A549 (cell line): ENCODE measurements around the gene KDM1B. TPM values are rescaled to one million over a fixed set of nuclear protein-coding genes. Genes with fewer than 3 reads are reported as not detected.

Source experiments
- ATAC-seq, 2 experiments: fragments of 200-7000 bp in 1 of 2; fragments of >200 bp in 1 of 2; cut with Nextera tagmentation in 1 of 2; cut with Tn5 transposase in 1 of 2; 3 replicates each; pipeline versions ENCODE4 v1.8.0 to v1.9.1; 2018 to 2020; ENCODE audit warnings: mild to moderate bottlenecking in 1 of 2, moderate library complexity in 1 of 2
- CTCF ChIA-PET: fragments of 300-600 bp; sonication (Branson Sonifier 250); formaldehyde crosslinking; extraction: SDS; loops from one replicate; lab custom pipeline; 2021; ENCODE audit warnings: antibody characterized with exemption, inconsistent platforms; lab: Yijun Ruan, JAX
- POLR2A ChIA-PET: fragments of 350-600 bp; formaldehyde crosslinking; extraction: SDS; loops from one replicate; lab custom pipeline; 2021; ENCODE audit warnings: antibody characterized with exemption, inconsistent platforms; lab: Yijun Ruan, JAX
- DNase-seq, 2 experiments: peaks; one replicate each; pipeline versions ENCODE4 v3.0.0 to v3.0.0-alpha.2; 2011 to 2016; ENCODE audit warnings: low read depth in 1 of 2, low spot score in 1 of 2
- FAIRE-seq: peaks from 2 replicates; lab custom pipeline; 2011; peaks lifted over from hg19 to GRCh38; lab: Jason Lieb, UNC
- H3K27ac ChIP-seq, 2 experiments: fragments of >200 bp; sonication (Bioruptor Twin); formaldehyde crosslinking; 3 replicates each; pipeline ENCODE4 v1.5.1; 2016 to 2017
- H3K4me1 ChIP-seq: fragments of >200 bp; sonication (Bioruptor Twin); formaldehyde crosslinking; 3 replicates; pipeline ENCODE4 v1.6.1; 2016
- H3K4me2 ChIP-seq: fragments of >200 bp; sonication (Bioruptor Twin); formaldehyde crosslinking; 3 replicates; pipeline ENCODE4 v1.6.1; 2016
- H3K4me3 ChIP-seq: fragments of >200 bp; sonication (Bioruptor Twin); formaldehyde crosslinking; 3 replicates; pipeline ENCODE4 v1.5.1; 2016
- H3K9me3 ChIP-seq: fragments of >200 bp; sonication (Bioruptor Twin); formaldehyde crosslinking; 3 replicates; pipeline ENCODE4 v1.6.1; 2016
- BHLHE40 ChIP-seq: IDR thresholded peaks from 2 replicates; pipeline ENCODE4 v1.6.1; 2012; ENCODE audit warnings: low read depth, low read length, inconsistent platforms
- CBX2 ChIP-seq: fragments of 200-600 bp; sonication (generic); IDR thresholded peaks from 2 replicates; pipeline ENCODE4 v1.6.1; 2016; ENCODE audit warnings: low read depth, mild to moderate bottlenecking, borderline replicate concordance
- CBX8 ChIP-seq: fragments of 200-600 bp; sonication (generic); IDR thresholded peaks from 2 replicates; pipeline ENCODE4 v1.6.1; 2016
- CHD2 ChIP-seq: fragments of 150-350 bp; IDR thresholded peaks from 2 replicates; pipeline ENCODE4 v1.6.1; 2014; ENCODE audit warnings: low read length; ENCODE audit not compliant: partially characterized antibody
- EHF ChIP-seq: fragments of 250-450 bp; sonication (Bioruptor Pico); IDR thresholded peaks from 2 replicates; pipeline ENCODE4 v1.5.0; 2020; ENCODE audit warnings: mild to moderate bottlenecking
- HDAC2 ChIP-seq: fragments of 200-600 bp; sonication (generic); IDR thresholded peaks from 2 replicates; pipeline ENCODE4 v1.6.1; 2016
- JUNB ChIP-seq: fragments of >200 bp; sonication (Bioruptor Twin); formaldehyde crosslinking; IDR thresholded peaks from 2 replicates; pipeline ENCODE4 v1.6.1; 2016
- KDM5A ChIP-seq: fragments of 200-600 bp; sonication (generic); IDR thresholded peaks from 2 replicates; pipeline ENCODE4 v1.6.1; 2016; ENCODE audit warnings: antibody characterized with exemption, mild to moderate bottlenecking
- MAZ ChIP-seq: fragments of 150-350 bp; IDR thresholded peaks from 2 replicates; pipeline ENCODE4 v1.6.1; 2014; ENCODE audit warnings: antibody characterized with exemption, low read depth, low read length, borderline replicate concordance
- NFE2L2 ChIP-seq: fragments of 150-350 bp; conservative IDR thresholded peaks from 2 replicates; pipeline ENCODE4 v1.6.1; 2014; ENCODE audit warnings: low read length
- PBX3 ChIP-seq: IDR thresholded peaks from 2 replicates; pipeline ENCODE4 v1.6.1; 2012
- POLR2A ChIP-seq: IDR thresholded peaks from 2 replicates; pipeline ENCODE4 v1.6.1; 2012; ENCODE audit warnings: mild to moderate bottlenecking, low read length
- RAD21 ChIP-seq, 2 experiments: fragments of >200 bp in 1 of 2; sonication (Bioruptor Twin) in 1 of 2; formaldehyde crosslinking in 1 of 2; IDR thresholded peaks in 1 of 2; conservative IDR thresholded peaks in 1 of 2; 2 replicates in 1 of 2; 3 replicates in 1 of 2; pipeline ENCODE4 v1.6.1; 2012 to 2018; ENCODE audit warnings: inconsistent platforms in 1 of 2
- RARB ChIP-seq: fragments of 250-450 bp; sonication (Bioruptor Pico); IDR thresholded peaks from 2 replicates; pipeline ENCODE4 v1.8.0; 2021; ENCODE audit warnings: mild to moderate bottlenecking, moderate library complexity
- RFX5 ChIP-seq: fragments of 450-650 bp; IDR thresholded peaks from 2 replicates; pipeline ENCODE4 v1.7.1; 2014; ENCODE audit warnings: antibody characterized with exemption, mild to moderate bottlenecking, moderate library complexity
- RNF2 ChIP-seq: fragments of 200-600 bp; sonication (generic); IDR thresholded peaks from 2 replicates; pipeline ENCODE4 v1.6.1; 2016; ENCODE audit warnings: low read depth, mild to moderate bottlenecking, antibody characterized with exemption, moderate library complexity, borderline replicate concordance
- SMC3 ChIP-seq: fragments of >200 bp; sonication (Bioruptor Twin); formaldehyde crosslinking; IDR thresholded peaks from 3 replicates; pipeline ENCODE4 v1.6.1; 2018; ENCODE audit warnings: inconsistent platforms
- SREBF2 ChIP-seq: fragments of 450-650 bp; IDR thresholded peaks from 2 replicates; pipeline ENCODE4 v1.6.1; 2014; ENCODE audit warnings: mild to moderate bottlenecking, moderate library complexity
- TP53 ChIP-seq: fragments of 250-450 bp; sonication (Bioruptor Pico); IDR thresholded peaks from 2 replicates; pipeline ENCODE4 v1.5.0; 2021; ENCODE audit warnings: mild to moderate bottlenecking, moderate library complexity
- USF2 ChIP-seq: fragments of 450-650 bp; IDR thresholded peaks from 2 replicates; pipeline ENCODE4 v1.6.1; 2014; ENCODE audit warnings: antibody characterized with exemption
- ZFP36 ChIP-seq: fragments of 450-650 bp; IDR thresholded peaks from 2 replicates; pipeline ENCODE4 v1.6.1; 2014; ENCODE audit warnings: borderline replicate concordance; ENCODE audit not compliant: partially characterized antibody
- WGBS: methylation state at CpG from one replicate; pipeline ENCODE4 v1.1.6; 2017; ENCODE audit errors: missing lambda C conversion rate; 5-methylcytosine and 5-hydroxymethylcytosine counted together
- polyA plus RNA-seq, 4 experiments: library from polyadenylated mRNA; depleted of rRNA in 3 of 4; stranded (reverse); fragments of >200 nt; fragmentation: RNase III in 1 of 4; extraction: RNeasy Plus Mini Kit Qiagen cat#74134 plus additional on column Dnase treatment in 1 of 4; gene quantifications; 2 replicates in 3 of 4; 3 replicates in 1 of 4; pipeline ENCODE4 v1.2.3, GENCODE V29; 2011 to 2017
- TF ChIP-seq, protein P1 (sequence below): fragments of 200-600 bp; sonication (generic); IDR thresholded peaks from 2 replicates; pipeline ENCODE4 v1.6.1; 2016; ENCODE audit warnings: antibody characterized with exemption, mild to moderate bottlenecking, moderate library complexity
- TF ChIP-seq, protein P2 (sequence below): fragments of 150-350 bp; IDR thresholded peaks from 2 replicates; pipeline ENCODE4 v1.6.1; 2014; ENCODE audit warnings: low read depth, mild to moderate bottlenecking, low read length

The KDM1B gene
- polyA plus RNA-seq, 2 of the 4 experiments (the other 2 are of a cell fraction): 11.0 to 14.9 TPM

GRCh38 chr6:18186540-18187250 is 31.5 kb downstream of the KDM1B start:
- Histone ChIP-seq H3K9me3 (no peaks in the 10 kb centered on the region), H3K4me2 (no peak overlapping the region), H3K4me1 (no peaks in the 10 kb centered on the region), H3K4me3 (no peak overlapping the region), H3K27ac (no peak overlapping the region)
- 89% methylated on average over 4 of the region's 4 CpGs for WGBS
- TF ChIP-seq BHLHE40: no peak
- TF ChIP-seq HDAC2: no peak
- no peak for TF ChIP-seq TP53
- TF ChIP-seq RNF2: no peak
- TF ChIP-seq, protein P1, sequence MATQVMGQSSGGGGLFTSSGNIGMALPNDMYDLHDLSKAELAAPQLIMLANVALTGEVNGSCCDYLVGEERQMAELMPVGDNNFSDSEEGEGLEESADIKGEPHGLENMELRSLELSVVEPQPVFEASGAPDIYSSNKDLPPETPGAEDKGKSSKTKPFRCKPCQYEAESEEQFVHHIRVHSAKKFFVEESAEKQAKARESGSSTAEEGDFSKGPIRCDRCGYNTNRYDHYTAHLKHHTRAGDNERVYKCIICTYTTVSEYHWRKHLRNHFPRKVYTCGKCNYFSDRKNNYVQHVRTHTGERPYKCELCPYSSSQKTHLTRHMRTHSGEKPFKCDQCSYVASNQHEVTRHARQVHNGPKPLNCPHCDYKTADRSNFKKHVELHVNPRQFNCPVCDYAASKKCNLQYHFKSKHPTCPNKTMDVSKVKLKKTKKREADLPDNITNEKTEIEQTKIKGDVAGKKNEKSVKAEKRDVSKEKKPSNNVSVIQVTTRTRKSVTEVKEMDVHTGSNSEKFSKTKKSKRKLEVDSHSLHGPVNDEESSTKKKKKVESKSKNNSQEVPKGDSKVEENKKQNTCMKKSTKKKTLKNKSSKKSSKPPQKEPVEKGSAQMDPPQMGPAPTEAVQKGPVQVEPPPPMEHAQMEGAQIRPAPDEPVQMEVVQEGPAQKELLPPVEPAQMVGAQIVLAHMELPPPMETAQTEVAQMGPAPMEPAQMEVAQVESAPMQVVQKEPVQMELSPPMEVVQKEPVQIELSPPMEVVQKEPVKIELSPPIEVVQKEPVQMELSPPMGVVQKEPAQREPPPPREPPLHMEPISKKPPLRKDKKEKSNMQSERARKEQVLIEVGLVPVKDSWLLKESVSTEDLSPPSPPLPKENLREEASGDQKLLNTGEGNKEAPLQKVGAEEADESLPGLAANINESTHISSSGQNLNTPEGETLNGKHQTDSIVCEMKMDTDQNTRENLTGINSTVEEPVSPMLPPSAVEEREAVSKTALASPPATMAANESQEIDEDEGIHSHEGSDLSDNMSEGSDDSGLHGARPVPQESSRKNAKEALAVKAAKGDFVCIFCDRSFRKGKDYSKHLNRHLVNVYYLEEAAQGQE: no peak
- no peak for TF ChIP-seq RARB (CRISPR knock-in tag)
- TF ChIP-seq SREBF2: no peak
- no peak for TF ChIP-seq NFE2L2
- TF ChIP-seq MAZ: no peak
- TF ChIP-seq PBX3: no peak
- TF ChIP-seq SMC3: no peak
- FAIRE-seq: no peak
- ATAC-seq: no peak
- no peak for DNase-seq
- POLR2A ChIA-PET: no interaction called here
- CTCF ChIA-PET: interaction anchor here (1.3 kb wide), 1 partner anchor 13 kb away, joined by 3 read pairs; no protein-coding TSS in a partner anchor

- no peak overlapping the region for H3K27ac ChIP-seq
- FAIRE-seq: no peak
- 85% methylated on average over 3 of the region's 10 CpGs for WGBS
- TF ChIP-seq RAD21 (conservative IDR thresholded peaks at IDR 0.05 in 1 of 2, IDR thresholded peaks at IDR 0.05 in 1 of 2) (peak in 1 of 2 experiments; percentile 17; a peak in 1 of 5 replicates), KDM5A (no peak), POLR2A (no peak), USF2 (no peak)
- TF ChIP-seq, protein P2, sequence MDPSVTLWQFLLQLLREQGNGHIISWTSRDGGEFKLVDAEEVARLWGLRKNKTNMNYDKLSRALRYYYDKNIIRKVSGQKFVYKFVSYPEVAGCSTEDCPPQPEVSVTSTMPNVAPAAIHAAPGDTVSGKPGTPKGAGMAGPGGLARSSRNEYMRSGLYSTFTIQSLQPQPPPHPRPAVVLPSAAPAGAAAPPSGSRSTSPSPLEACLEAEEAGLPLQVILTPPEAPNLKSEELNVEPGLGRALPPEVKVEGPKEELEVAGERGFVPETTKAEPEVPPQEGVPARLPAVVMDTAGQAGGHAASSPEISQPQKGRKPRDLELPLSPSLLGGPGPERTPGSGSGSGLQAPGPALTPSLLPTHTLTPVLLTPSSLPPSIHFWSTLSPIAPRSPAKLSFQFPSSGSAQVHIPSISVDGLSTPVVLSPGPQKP: no peak
- H3K4me1 ChIP-seq: no peaks in the 10 kb centered on the region
- H3K4me3 ChIP-seq: no peak overlapping the region
- ATAC-seq: peak in 1 of 2 experiments; percentile 36; a peak in 1 of 6 replicates
- peak in 1 of 2 experiments; percentile 4 for DNase-seq
- ChIA-PET POLR2A (no interaction called here), CTCF (no interaction called here)
- H3K4me2 ChIP-seq: no peak overlapping the region
- H3K9me3 ChIP-seq: no peaks in the 10 kb centered on the region
Observed at GRCh38 chr6:18187701-18188100, 32.5 kb downstream of the KDM1B start.

DNA sequence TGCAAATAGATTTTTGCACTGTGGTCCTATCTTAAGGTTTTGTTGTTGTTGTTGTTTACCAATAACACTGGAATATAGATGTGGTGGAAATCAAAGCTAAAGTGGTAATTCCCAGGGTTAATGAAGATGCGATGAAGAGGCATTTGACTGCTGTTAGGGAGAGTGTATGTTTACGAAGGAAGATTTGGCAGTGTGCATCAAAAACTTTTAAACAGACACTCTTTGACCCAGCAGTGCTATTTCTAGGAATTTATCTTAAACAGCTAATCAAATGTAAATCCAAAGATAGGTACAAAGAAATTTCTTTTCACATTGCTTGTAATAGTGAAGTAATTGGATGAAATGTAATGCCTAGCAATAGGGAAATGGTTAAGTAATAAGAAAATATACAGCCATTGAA is 34.0 kb downstream of the KDM1B start:
- 92% methylated on average over 2 of the region's 2 CpGs for WGBS
- Histone ChIP-seq H3K4me2 (no peak overlapping the region), H3K4me3 (no peak overlapping the region), H3K27ac (no peak overlapping the region), H3K9me3 (no peaks in the 10 kb centered on the region), H3K4me1 (no peaks in the 10 kb centered on the region)
- CTCF ChIA-PET: no interaction called here
- no peak for DNase-seq
- FAIRE-seq: no peak
- no peak for ATAC-seq
- POLR2A ChIA-PET: no interaction called here
- TF ChIP-seq CHD2 (no peak), ZFP36 (no peak), RFX5 (no peak), CBX2 (no peak), EHF (CRISPR knock-in tag) (no peak), JUNB (no peak), CBX8 (no peak)
- TF ChIP-seq, protein P1: no peak
